NCI-H774 (cell line): Measurements from ENCODE around the gene ZBTB8A.
A peak's percentile ranks its signal among the peaks of the same experiment; 100 is the strongest.
"Not testable (repeated sequence)": the region's sequence is repeated elsewhere in the genome, so short reads cannot be mapped to it uniquely, and the experiment has no call there.

Experiments
- DNase-seq: peaks from one replicate; lab custom pipeline; 2025; lab: John Stamatoyannopoulos, UW

The ZBTB8A gene

DNA sequence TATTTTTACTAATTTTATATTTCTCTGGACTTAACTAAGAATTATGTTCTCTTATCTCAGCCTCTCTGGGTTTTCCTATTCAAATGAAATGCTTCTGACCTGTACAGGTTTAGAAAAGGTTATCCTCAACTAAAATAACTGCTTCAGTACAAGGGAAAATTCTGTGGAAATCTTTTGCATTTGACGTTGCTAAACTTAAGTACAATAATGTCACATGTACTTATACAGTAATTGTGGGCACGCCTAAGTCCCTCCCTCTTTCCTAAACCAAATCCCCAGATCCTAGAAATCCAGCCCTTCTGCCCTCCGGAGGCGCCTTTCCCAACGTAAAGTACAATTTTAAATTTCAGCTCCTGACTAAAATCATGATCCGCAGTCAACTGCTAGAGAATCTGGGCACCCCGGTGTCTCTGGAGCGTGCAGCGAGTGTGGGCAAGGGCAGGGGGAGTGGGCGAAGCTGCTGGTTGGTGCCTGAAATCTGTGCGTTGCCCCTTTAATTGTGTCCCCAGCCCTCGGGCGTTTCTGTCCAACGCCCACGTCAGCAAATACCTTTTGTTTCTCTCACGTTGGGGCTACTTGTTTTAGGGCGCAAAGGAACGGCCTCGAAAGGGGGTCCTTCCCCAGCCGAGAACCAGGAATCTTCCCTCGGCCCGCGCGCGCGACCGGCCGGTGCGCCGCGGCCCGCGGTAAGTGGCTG, at the start of gene ZBTB8A:
TSS of gene ZBTB8A (plus strand) at position 541 of the 697 bp plus-strand sequence. CDS start 53,505 bp downstream, outside the sequence.
- peak; percentile 75 for DNase-seq

DNA sequence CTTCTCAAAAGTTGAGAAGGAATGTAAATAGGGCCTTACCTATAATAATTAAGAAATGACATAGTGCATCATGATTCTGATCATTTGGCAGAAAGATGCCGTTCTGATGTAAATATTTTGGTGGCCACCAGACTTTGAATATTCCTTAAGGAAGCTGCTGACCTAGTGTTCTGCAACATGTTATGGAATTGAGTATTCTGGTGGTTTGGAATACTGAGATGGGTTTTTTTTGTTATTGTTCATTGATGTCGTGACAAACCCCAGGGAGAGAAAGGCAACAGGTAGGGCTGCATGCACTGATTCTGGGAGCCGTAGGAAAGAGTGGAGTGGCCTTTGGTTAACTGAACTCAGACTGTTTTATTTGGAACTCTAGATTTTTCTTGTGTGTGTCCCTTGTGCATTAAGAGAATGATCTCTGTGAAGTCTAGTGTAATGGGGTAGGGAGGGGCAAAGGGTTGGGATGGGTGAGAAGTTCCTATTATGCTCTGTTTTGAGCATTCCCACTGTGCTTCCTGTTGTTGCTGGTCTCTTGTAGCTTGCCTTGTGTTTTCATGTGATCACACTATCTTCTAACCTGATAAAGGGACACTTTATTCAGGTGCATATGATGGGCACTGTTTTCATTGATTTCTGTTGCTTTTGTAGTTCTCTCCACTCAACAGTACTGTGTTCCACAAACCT, 49.3 kb upstream of the ZBTB8A start:
- no peak for DNase-seq

DNA sequence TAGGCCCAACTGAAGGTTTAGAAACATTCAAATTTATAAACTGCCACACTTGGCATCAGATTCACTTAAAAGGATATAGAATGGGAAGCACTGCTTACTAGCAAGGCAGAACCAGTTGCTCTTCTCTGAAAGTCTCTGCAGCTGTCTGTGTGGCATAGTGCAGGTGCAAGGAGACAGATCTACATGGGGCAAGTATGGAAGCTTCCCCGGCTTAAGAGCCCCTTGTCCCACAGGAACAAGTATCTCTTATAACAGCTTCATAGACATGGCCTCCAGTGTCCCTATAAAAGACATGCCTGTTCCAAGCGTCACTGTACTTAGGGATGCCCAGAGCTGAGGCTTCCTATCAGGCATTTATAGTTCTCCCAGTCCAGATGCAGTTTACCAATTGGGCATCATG, 47.8 kb upstream of the ZBTB8A start:
- DNase-seq: no peak

DNA sequence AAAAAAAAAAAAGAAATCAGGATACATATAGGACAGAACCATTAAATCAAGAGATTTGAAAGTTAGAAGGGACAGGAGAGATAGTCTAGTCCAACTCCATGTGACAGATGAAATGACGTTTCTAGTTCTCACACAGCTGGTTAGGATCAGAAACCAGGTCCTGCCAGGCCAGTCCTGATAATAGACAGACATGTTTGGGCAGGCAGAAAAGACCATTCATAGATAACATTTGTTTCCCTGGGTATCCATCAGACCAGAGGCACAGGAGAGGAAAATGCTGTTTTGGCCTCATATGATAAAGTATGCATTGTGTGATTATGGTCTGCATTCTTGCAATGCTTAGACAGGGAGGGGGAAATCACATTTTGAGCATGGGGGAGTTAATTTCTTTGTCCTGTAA, 45.0 kb upstream of the ZBTB8A start:
- DNase-seq: no peak

DNA sequence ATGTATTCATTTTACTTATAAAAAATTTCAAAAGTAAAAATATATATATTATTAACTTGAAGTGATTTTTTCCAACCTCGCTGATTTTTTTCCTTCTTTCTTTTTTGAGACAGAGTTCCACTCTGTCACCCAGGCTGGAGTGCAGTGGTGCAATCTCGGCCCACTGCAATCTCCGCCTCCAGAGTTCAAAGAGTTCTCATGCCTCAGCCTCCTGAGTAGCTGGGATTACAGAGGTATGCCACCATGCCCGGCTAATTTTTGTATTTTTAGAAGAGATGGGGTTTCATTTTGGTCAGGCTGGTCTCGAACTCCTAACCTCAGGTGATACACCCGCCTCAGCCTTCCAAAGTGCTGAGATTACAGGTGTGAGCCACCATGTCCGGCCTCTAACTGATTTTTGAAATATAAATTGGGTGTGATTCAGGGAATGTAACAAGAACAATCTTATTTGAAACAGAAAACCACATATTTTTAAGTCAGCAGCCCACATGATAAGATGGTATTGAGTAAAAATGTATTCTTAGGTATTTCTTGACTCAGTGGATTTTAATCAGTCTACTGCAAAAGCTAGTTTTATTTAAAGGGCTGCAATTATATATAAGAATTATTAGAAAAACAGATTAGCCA, 44.4 kb upstream of the ZBTB8A start:
- no peak for DNase-seq

DNA sequence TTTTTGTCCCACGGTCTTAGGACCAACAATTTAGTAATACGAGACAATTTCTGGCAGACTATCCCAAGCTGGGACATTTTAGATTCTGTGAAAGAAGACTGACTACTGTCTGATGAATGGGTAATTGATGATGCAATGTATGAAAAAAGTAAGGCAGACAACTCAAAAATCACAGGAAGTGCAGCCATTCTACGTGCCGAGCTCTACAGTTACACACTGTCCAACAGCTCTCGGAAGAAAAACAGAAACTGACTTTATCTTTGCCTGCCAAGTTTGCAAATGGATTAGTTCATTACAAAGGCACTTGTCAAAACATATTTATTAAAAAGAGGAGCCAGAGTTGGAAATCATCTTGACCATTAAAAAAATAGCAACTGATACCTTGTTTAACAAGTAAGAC, 43.1 kb upstream of the ZBTB8A start:
- DNase-seq: peak; percentile 52

DNA sequence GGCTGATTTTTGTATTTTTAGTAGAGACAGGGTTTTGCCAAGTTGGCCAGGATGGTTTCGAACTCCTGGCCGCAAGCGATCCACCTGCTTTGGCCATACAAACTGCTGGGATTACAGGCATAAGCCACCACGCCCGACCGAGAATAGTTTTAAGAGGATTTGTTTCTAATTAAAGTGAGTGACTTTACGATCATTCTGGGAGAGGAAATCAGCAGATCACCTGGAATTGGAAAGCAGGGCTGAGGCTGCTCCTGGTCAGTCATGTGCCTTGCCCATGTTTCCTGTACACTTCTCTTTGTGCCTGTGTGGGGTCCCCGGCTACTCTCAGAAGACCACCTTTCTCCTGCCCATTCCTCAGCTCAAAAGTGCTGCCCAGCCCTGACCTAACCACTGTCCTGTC, 40.5 kb upstream of the ZBTB8A start:
- peak; percentile 58 for DNase-seq

DNA sequence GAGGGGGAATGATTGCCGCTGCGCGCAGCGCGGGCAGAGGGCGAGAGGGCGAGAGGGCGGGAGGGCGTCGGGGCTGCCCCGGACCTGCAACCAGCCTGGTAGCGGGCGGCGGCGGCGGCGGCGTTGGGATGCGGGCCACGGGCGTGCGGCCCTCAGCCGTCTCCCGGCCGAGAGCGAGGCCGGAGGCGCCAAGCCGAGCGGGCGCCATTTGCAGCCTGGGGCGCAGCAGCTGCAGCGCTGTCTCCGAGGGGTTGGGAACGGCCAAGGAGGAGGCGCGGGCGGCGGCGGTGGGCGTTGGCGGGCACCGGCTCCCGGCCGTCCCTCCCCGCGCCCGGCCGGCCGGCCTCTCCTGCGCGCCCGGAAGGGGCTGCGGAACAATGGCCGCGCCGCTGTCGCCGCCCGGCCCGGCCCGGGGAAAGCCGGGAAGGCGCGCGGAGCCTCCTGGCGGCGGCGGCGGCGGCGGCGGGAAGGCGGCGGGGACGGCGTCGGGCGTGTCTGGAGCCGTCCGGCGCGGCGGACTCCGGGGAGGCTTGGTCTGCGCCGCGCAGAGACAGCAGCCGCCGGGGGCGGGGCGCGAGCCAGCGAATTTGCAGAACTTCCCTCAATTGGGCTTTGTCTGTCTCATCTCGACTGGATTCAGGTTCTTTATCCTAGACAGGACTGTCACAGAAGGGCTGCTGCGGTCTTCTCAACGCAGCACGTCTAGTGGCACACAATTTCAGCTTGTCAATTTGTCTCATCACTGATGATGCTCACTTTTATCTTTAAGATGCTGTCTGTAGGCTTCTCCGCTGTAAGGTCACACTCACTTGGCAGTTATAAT, 38.6 kb upstream of the ZBTB8A start:
- peak; percentile 84 for DNase-seq

DNA sequence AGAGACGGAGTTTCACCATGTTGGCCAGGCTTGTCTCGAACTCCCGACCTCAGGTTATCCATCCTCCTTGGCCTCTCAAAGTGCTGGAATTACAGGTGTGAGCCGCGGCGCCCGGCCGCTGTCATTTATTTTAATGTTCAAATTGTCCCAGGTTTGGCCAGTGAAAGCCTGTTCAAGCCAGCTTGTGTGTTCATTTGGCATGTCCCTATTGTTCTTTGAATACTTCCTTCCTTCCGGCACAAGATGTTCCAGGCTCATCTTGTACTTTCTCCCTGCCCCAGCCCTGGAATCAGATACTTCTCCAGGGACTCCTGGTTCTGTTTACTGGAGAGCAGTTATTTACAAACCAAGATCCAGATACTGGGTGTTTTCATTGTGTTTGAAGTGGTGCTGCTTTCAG, 37.4 kb upstream of the ZBTB8A start:
- no peak for DNase-seq

DNA sequence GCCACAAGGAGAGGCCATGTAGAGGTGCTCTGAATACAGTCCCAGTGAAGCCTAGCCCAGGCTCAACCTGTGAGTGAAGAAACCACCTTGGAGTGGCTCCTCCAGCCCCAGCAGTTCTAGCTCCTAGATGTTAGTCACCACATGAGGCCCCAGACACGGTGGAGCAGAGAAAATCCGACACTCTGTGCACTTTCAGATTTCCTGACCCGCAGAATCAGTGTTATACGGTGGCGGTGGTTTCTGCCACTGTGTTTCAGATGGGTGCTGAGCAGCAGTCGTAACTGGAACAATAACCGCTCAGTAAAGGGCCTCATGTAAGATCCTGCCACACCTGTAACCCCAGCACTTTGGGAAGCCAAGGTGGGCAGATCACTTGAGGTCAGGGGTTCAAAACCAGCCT, 36.1 kb upstream of the ZBTB8A start:
- DNase-seq: no peak

DNA sequence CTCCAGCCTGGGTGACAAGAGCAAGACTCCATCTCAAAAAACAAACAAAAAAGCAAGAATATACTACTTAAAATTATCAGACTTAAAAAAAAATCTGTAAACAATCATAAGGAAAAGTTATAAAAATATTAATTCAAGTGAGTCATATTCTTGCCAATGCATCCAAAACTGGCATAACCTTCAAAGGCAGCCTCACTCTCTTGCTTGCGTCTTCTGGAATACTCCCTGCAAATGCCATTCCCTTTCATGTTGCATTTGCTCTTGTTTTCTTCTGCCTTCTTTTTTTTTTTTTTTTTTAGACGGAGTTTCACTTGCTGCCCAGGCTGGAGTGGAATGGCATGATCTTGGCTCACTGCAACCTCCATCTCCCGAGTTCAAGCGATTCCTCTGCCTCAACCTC, 32.2 kb upstream of the ZBTB8A start:
- DNase-seq: no peak

DNA sequence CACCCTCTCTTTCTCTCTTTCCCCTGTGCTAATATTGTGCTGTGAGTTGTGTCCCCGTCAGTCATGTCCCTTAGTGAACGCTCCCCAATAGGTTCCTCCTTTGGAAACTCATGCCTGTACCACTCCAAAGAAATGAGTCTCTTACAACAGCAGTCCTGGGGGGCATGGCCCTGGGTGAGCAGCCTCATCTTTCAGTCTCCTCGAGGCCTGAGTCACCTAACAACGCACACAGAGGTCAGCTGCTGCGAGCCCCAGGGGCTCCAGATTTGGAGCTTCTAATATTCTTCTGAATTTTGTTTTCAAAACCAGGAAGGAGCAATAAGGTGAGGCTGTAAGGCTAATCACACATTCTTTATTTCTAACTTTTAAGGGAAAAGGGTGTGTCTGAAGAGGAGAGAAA, 30.5 kb upstream of the ZBTB8A start:
- no peak for DNase-seq

DNA sequence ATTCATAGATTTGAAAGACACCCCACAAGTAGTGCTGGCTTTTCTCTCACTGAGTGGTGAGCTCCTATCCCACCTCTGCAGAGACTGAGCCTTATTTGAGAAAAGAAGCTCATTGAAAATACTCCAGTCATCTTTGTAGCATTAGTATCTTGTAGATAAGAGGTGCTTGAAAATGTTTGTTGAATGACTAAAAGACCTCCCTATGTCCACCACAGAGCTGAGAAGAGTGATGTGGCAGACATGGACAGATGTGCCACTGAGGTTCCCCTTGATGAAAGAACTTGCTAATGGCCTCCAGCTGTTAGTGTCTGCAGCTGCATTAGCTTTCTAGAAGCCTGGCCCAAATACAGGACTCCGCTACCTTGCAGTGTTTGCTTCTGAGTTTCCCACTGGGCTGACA, 29.3 kb upstream of the ZBTB8A start:
- DNase-seq: no peak

DNA sequence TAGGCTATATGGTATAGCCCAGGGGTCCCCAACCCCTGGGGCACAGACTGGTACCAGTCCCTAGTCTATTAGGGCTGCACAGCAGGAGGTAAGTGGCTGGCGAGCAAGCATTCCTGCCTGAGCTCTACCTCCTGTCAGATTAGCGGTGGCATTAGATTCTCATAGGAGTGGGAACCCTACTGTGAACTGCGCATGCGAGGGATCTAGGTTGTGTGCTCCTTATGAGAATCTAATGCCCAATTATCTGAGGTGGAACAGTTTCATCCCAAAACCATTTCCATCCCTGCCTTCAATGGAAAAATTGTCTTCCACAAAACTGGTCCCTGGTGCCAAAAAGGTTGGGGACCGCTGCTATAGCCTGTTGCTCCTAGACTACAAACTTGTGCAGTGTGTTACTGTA, 22.8 kb upstream of the ZBTB8A start:
- DNase-seq: no peak

DNA sequence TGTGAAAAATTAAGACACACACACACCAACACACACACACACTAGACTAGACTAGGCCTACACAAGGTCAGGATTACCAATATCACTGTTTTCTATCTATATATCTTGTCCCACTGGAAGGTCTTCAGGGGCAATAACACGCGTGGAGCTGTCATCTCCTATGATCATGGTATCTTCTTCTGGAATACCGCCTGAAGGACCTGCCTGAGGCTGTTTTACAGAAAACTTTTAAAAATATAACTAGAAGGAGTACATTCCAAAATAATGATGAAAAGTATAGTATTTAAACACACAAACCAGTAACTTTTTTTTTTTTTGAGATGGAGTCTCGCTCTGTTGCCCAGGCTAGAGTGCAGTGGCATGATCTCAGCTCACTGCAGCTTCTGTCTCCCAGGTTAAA, 20.3 kb upstream of the ZBTB8A start:
- no peak for DNase-seq

DNA sequence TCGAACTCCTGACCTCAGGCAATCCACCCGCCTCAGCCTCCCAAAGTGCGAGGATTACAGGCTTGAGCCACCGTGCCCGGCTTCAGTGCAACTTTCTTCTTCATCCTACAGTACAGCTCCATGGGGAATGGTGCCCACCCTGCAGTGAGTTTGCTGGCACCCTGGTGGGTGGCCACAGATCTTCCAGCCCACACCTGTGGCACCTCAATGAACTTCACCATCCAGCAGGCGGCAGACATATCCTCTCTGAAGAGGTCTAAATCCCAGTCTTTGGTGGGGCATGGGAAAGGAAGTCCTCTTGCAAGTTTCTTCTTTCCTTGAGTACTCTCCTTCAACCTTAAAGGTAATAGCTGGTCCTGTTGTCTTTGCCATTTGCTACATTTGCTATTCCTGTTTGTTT, 18.1 kb upstream of the ZBTB8A start:
- DNase-seq: no peak

DNA sequence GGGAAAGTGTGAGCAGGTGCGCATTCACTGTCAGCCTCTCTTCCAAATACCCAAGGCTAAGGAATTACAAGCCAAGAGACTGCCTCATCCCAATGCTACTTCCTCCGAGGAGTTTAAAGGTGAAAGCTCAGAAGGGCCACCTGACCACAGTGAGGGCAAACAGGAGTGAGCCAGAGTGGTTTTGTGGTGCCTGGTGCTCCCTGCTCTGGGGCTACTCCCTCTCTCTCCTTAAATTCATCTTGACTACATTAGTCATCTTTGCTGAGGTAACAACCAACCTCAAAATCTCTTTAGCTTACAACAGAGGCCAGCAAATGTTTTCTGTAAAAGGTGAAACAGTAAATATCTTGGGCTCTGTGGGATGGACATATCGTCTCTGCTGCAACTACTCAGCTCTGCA, 14.2 kb upstream of the ZBTB8A start:
- DNase-seq: no peak

DNA sequence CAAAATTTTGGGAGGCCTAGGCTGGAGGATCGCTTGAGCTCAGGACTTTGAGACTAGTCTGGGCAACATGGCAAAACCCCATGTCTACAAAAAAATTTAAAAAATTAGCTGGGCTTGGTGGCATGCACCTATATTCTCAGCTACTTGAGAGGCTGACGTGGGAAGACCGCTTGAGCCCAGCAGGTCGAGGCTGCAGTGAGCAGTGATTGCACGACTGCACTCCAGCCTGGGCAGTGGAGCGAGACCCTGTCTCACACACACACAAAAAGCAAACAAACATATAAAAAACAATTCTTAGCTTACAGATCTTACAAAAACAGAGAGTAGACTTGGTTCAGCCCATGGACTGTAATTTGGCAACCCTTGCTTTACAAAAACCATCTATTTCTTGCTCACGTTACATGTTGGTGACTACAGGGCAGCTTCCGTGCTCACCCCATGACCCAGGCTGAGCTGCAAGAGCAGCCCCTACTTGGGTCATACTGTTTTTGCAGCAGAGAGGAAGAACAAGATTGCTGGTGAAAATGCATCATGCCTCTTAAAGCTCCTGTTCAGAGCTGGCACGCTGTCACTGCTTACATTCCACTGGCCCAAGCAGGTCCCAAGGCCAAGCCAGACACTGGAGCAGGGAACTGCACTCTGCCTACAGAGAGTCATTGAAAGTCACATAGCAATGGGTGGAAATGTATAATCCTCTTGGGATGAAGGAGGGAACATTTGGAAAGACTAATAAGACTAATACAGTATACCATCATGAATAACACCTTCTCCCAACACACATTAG, 13.4 kb upstream of the ZBTB8A start:
- DNase-seq: no peak

DNA sequence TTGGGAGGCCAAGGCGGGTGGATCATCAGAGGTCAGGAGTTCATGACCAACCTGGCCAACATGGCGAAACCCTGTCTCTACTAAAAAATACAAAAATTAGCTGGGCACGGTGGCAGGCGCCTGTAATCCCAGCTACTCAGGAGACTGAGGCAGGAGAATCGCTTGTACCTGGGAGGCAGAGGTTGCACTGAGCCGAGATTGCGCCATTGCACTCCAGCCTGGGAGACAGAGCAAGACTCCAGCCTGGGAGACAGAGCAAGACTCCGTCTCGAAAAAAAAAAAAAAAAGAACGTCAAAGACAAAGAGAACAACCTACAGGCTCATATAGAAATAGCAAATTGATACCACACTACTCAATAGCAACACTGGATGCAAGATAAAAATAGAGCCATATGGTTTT, 10.7 kb upstream of the ZBTB8A start:
- DNase-seq: not testable (repeated sequence)

DNA sequence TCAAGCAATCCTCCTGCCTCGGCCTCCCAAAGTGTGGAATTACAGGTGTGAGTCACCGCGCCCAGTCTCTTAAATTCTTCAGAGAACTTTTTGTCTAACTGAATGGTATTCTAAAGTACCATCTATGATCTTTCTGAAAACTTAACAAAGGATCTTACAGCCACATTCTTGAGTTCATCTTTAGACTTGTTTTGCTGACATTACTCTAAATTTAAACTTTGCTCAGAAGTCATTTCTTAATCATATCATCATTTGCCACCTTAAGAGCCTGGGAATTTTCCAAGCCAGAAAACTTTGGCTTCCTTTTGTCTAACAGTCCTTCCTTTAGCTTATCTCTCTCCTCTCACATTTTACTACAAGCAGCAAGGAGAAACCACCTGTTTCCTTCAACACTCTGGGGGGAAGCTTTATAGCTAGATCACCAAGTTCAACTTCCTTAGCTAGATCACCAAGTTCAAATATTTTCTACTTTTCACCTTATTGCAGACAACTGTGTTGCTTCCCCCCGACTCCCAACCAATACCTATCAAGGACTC, 5.4 kb upstream of the ZBTB8A start:
- no peak for DNase-seq

DNA sequence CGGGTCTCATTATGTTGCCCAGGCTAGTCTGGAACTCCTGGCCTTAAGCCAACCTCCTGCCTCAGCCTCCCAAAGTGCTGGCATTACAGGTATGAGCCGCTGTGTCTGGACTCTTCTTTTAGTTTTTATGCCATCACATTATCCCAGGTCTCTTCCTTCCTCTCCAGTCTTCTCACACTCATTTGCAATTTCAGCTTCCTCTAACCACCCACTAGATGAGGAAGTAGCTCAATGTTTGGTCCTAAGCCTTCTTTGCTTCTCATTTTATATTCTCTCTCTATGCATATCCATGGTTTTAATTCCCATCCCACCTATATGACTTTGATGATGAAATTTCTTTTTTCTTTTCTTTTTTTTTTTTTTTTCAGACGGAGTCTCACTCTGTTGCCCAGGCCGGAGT, 3.1 kb upstream of the ZBTB8A start:
- DNase-seq: no peak

DNA sequence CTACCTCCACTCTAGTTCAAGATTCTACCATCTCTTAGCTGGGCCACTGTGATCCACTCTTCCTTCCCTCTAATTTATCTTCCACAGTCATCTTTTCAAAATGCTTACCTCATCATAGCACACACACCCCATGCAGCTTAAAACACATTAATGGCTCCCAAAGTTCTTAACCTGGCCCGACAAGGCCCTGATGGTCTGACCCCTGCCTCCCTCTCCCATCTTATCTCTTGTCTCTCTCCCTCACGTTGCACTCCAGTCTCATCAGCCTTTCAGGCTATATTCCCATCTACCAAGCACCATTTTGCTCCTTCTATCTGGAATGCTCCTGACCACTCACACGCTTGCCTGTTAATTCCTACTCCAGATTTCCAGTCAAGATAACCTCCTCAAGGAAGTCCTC, 2.5 kb upstream of the ZBTB8A start:
- DNase-seq: no peak
